ENCODE data around the gene RANBP1. TPM values are rescaled to one million over a fixed set of nuclear protein-coding genes. Genes with fewer than 3 reads are reported as not detected.

The RANBP1 gene
- total RNA-seq, 1 experiment from 2014 or later: 168 TPM

GRCh38 chr22:20084547-20085413, 31.1 kb upstream of the RANBP1 start:
- ChIA-PET CTCF (no interaction called here), POLR2A (ENCODE audit: unreplicated experiment) (no interaction called here)
- intact Hi-C loops (cut with micrococcal nuclease; ENCODE audit: unreplicated experiment): no loop called here
- H3K4me3 ChIP-seq: no peak overlapping the region
- H3K4me1 ChIP-seq (replicated peaks; ENCODE audit: insufficient read depth): no peaks in the 10 kb centered on the region; the same call in 1 of the 2 replicates
- no peaks in the 10 kb centered on the region for H3K9me3 ChIP-seq (ENCODE audit: insufficient read depth, low read depth)
- H3K4me2 ChIP-seq: no peak overlapping the region
- H4K20me1 ChIP-seq (ENCODE audit: insufficient read depth): peaks cover 26% of the 10 kb centered on the region
- no peaks in the 10 kb centered on the region for H3K27me3 ChIP-seq (ENCODE audit: insufficient read depth, low read depth)
- H3F3A ChIP-seq (ENCODE audit: insufficient read depth, low read depth): peaks cover 8% of the 10 kb centered on the region
- H3K36me3 ChIP-seq (ENCODE audit: low read depth): no peaks in the 10 kb centered on the region
- peaks cover 58% of the 10 kb centered on the region for H3K79me2 ChIP-seq (ENCODE audit: low read depth)
- no peak overlapping the region for H2AFZ ChIP-seq
- TF ChIP-seq CTCF (conservative IDR thresholded peaks at IDR 0.05): peak; percentile 36; the same call in 1 of the 2 replicates
- TF ChIP-seq EZH2 (IDR thresholded peaks at IDR 0.05; ENCODE audit: low read depth): no peak
- no peaks in the 10 kb centered on the region for H3K9me2 ChIP-seq (ENCODE audit: insufficient read depth)
- DNase-seq: no peak
- no TSS peak for BruUV-seq (replicated peaks)
- H3K27ac ChIP-seq: no peak overlapping the region

GRCh38 chr22:20085651-20086050, 30.3 kb upstream of the RANBP1 start:
- no peak for DNase-seq
- Histone ChIP-seq H3K9me3 (ENCODE audit: insufficient read depth, low read depth) (no peaks in the 10 kb centered on the region), H3K79me2 (ENCODE audit: low read depth) (peaks cover 56% of the 10 kb centered on the region), H3K4me2 (no peak overlapping the region), H3K9me2 (ENCODE audit: insufficient read depth) (no peaks in the 10 kb centered on the region), H3K36me3 (ENCODE audit: low read depth) (no peaks in the 10 kb centered on the region), H2AFZ (no peak overlapping the region), H3F3A (ENCODE audit: insufficient read depth, low read depth) (peaks cover 6% of the 10 kb centered on the region), H3K27me3 (ENCODE audit: insufficient read depth, low read depth) (no peaks in the 10 kb centered on the region), H3K27ac (no peak overlapping the region), H3K4me1 (replicated peaks; ENCODE audit: insufficient read depth) (no peaks in the 10 kb centered on the region; the same call in 1 of the 2 replicates), H4K20me1 (ENCODE audit: insufficient read depth) (peaks cover 25% of the 10 kb centered on the region), H3K4me3 (no peak overlapping the region)
- no TSS peak for BruUV-seq (replicated peaks)
- CTCF ChIA-PET: no interaction called here
- TF ChIP-seq CTCF (conservative IDR thresholded peaks at IDR 0.05) (no peak), EZH2 (IDR thresholded peaks at IDR 0.05; ENCODE audit: low read depth) (no peak)
- POLR2A ChIA-PET (ENCODE audit: unreplicated experiment): no interaction called here
- intact Hi-C loops (cut with micrococcal nuclease; ENCODE audit: unreplicated experiment): no loop called here

GRCh38 chr22:20086101-20086599, 29.8 kb upstream of the RANBP1 start:
- ChIA-PET CTCF (no interaction called here), POLR2A (ENCODE audit: unreplicated experiment) (no interaction called here)
- Histone ChIP-seq H4K20me1 (ENCODE audit: insufficient read depth) (peaks cover 21% of the 10 kb centered on the region), H3K27ac (no peak overlapping the region), H3K36me3 (ENCODE audit: low read depth) (no peaks in the 10 kb centered on the region), H3K4me2 (no peak overlapping the region), H3K9me3 (ENCODE audit: insufficient read depth, low read depth) (no peaks in the 10 kb centered on the region), H3K9me2 (ENCODE audit: insufficient read depth) (no peaks in the 10 kb centered on the region), H3F3A (ENCODE audit: insufficient read depth, low read depth) (peaks cover 2% of the 10 kb centered on the region; the same call in 1 of the 2 replicates), H3K79me2 (ENCODE audit: low read depth) (peaks cover 51% of the 10 kb centered on the region), H3K27me3 (ENCODE audit: insufficient read depth, low read depth) (no peaks in the 10 kb centered on the region), H3K4me3 (no peak overlapping the region), H3K4me1 (replicated peaks; ENCODE audit: insufficient read depth) (no peaks in the 10 kb centered on the region; the same call in 1 of the 2 replicates), H2AFZ (no peak overlapping the region)
- BruUV-seq (replicated peaks): no TSS peak
- no peak for DNase-seq
- intact Hi-C loops (cut with micrococcal nuclease; ENCODE audit: unreplicated experiment): no loop called here
- no peak for TF ChIP-seq EZH2 (IDR thresholded peaks at IDR 0.05; ENCODE audit: low read depth)
- TF ChIP-seq CTCF (conservative IDR thresholded peaks at IDR 0.05): no peak
